ENCODE data around the gene DYNC1H1. TPM values are rescaled to one million over a fixed set of nuclear protein-coding genes. Genes with fewer than 3 reads are reported as not detected.
A peak's percentile ranks its signal among the peaks of the same experiment; 100 is the strongest.

DYNC1H1 gene
- total RNA-seq, 1 donor from 2014 or later = 783 TPM

DNA sequence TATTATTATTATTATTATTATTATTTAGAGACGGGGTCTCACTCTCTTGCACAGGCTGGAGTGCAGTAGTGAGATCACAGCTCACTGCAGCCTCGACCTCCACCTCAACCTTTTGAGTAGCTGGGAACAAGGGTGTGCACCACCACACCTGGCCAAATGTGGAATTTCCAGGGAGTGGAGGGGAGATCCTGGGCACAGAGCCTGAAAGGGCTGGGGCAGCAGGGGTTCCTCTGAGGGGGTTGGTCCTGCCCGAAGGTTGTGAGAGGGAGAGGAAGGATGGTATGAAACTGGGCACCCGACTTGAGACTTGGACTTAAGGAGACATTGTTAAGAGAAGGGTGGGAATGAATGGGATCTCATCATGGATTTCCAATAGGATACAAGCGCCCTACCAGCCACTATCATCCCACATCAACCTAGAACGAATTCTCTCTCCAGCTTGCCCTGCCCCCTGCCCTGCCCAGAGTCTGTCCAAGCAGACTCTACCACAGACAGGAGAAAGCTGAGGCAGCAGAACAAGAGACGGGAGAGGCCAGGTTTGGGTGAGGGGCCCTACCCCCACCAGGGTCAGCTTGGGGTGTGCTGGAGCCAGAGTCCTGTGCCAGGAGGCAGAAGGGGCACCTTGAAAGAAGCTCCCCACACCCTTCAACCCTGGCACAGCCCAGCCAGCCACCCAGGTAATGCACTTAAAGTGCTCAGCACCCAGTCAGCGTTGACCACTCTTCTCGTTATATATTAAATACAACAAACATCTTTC, 2.4 kb upstream of the DYNC1H1 start:
- no peak overlapping the region for H3K4me3 ChIP-seq (ENCODE audit: low read depth, low read length)
- H3K36me3 ChIP-seq (ENCODE audit: control insufficient read depth, insufficient read depth, low read length) = no peaks in the 10 kb centered on the region
- TF ChIP-seq, protein P1, sequence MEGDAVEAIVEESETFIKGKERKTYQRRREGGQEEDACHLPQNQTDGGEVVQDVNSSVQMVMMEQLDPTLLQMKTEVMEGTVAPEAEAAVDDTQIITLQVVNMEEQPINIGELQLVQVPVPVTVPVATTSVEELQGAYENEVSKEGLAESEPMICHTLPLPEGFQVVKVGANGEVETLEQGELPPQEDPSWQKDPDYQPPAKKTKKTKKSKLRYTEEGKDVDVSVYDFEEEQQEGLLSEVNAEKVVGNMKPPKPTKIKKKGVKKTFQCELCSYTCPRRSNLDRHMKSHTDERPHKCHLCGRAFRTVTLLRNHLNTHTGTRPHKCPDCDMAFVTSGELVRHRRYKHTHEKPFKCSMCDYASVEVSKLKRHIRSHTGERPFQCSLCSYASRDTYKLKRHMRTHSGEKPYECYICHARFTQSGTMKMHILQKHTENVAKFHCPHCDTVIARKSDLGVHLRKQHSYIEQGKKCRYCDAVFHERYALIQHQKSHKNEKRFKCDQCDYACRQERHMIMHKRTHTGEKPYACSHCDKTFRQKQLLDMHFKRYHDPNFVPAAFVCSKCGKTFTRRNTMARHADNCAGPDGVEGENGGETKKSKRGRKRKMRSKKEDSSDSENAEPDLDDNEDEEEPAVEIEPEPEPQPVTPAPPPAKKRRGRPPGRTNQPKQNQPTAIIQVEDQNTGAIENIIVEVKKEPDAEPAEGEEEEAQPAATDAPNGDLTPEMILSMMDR (IDR thresholded peaks at IDR 0.05; ENCODE audit: insufficient read depth, low read length, poor library complexity, severe bottlenecking) = no peak
- no peak for DNase-seq (ENCODE audit: low read depth)
- no peaks in the 10 kb centered on the region for H3K27me3 ChIP-seq (ENCODE audit: control insufficient read depth, insufficient read depth, low read length)

DNA sequence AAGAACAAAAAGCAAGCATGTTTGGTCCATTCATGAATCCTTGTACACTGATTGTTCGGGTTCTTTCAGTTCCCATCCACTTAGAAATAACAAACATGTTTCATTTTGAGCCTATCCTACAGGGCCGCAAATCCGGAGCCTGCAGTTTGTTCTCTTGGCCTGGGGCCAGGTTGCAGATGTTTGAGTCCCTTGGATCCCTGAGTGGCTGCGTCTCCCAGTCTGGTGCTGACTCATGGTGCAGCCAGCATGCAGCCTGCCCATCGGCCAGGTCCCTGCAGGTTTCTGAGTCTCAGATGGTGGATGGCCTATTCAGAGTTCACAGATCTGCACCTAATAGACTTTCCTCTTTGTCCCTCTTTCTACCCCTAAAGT, 1.9 kb upstream of the DYNC1H1 start:
- no peaks in the 10 kb centered on the region for H3K27me3 ChIP-seq (ENCODE audit: control insufficient read depth, insufficient read depth, low read length)
- no peak overlapping the region for H3K4me3 ChIP-seq (ENCODE audit: low read depth, low read length)
- H3K36me3 ChIP-seq (ENCODE audit: control insufficient read depth, insufficient read depth, low read length) = no peaks in the 10 kb centered on the region
- TF ChIP-seq, protein P1 (IDR thresholded peaks at IDR 0.05; ENCODE audit: insufficient read depth, low read length, poor library complexity, severe bottlenecking) = no peak
- peak; percentile 61 for DNase-seq (ENCODE audit: low read depth)

DNA sequence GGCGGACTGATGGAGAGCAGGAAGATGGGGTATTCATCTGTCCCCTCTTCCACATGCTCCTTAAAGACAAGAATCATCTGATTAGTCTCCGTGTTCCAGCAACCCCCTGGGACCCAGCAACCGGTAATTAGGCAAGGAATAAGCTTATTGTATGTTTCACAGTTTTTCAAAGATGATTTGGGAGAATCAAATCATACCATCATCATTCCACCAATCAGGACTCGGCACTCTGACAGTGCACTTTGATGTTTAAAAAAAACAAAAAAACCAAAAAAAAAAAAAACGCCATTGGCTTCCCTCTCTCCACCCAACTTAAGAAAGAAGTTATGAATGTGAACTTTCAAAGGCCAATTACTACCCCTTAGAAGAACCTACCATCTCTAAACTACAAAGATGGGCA, 1.3 kb upstream of the DYNC1H1 start:
- Histone ChIP-seq H3K27me3 (ENCODE audit: control insufficient read depth, insufficient read depth, low read length) (no peaks in the 10 kb centered on the region), H3K4me3 (ENCODE audit: low read depth, low read length) (no peak overlapping the region), H3K36me3 (ENCODE audit: control insufficient read depth, insufficient read depth, low read length) (no peaks in the 10 kb centered on the region)
- DNase-seq (ENCODE audit: low read depth) = no peak
- TF ChIP-seq, protein P1 (IDR thresholded peaks at IDR 0.05; ENCODE audit: insufficient read depth, low read length, poor library complexity, severe bottlenecking) = no peak

DNA sequence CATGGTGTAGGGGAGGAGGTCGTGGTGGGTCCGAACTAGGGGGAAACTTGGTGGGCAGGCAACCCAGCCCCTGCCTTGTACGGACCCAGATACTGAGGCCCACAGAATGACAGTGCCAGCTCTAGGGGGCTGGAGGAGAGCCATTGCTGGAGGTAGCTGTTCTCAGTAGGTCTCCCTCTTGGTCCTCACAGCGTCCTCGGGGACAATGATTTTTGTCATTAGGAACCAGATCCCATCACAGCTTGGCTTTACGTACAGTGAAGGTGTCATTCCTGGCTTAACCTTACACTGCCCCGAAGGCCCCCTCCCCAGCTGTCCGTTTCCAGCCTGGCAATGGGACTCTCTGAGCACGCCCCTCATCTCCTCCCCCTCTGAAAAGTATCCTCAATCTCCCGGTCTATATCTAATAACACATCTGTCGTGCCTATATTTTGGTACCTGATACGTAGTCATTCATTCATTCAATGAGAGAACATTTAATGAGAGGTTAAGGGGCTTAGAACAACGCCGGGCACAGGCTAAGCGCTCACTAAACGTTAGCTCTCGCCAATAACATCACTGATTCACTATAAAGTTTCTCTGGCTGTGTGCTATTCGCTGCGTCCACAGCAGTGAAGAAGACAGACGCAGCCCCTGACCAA, 597 bp upstream of the DYNC1H1 start:
- H3K27me3 ChIP-seq (ENCODE audit: control insufficient read depth, insufficient read depth, low read length) = no peaks in the 10 kb centered on the region
- no peak for DNase-seq (ENCODE audit: low read depth)
- peak overlapping the region; percentile 3 for H3K4me3 ChIP-seq (ENCODE audit: low read depth, low read length)
- TF ChIP-seq, protein P1 (IDR thresholded peaks at IDR 0.05; ENCODE audit: insufficient read depth, low read length, poor library complexity, severe bottlenecking) = no peak
- H3K36me3 ChIP-seq (ENCODE audit: control insufficient read depth, insufficient read depth, low read length) = no peaks in the 10 kb centered on the region

DNA sequence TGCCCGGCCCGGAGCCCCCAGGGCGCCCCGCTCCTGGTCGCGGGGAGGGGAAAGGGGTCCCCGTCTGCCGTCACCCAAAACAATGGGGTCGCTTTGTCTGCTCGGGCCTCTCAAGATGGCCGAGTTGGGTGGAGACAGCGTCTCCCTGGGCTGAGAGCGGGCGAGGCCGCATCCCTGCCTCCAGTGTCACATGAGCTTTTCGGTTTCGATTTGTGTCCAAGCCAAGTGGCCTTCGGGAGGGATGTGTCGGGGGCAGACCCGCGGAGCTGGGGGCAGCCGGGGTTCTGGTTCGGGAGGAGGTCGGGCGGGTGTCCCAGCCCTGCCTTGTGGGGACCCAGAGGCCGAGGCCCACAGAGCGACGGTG, 790 bp downstream of the DYNC1H1 start:
- H3K36me3 ChIP-seq (ENCODE audit: control insufficient read depth, insufficient read depth, low read length) = no peaks in the 10 kb centered on the region
- H3K27me3 ChIP-seq (ENCODE audit: control insufficient read depth, insufficient read depth, low read length) = no peaks in the 10 kb centered on the region
- peak overlapping the region; percentile 62 for H3K4me3 ChIP-seq (ENCODE audit: low read depth, low read length)
- TF ChIP-seq, protein P1 (IDR thresholded peaks at IDR 0.05; ENCODE audit: insufficient read depth, low read length, poor library complexity, severe bottlenecking) = no peak
- no peak for DNase-seq (ENCODE audit: low read depth)
